Measurements from ENCODE around the gene ARRDC2. TPM values are rescaled to one million over a fixed set of nuclear protein-coding genes. Genes with fewer than 3 reads are reported as not detected.

The ARRDC2 gene
- total RNA-seq, 1 donor from 2014 or later: 3.3 TPM

DNA sequence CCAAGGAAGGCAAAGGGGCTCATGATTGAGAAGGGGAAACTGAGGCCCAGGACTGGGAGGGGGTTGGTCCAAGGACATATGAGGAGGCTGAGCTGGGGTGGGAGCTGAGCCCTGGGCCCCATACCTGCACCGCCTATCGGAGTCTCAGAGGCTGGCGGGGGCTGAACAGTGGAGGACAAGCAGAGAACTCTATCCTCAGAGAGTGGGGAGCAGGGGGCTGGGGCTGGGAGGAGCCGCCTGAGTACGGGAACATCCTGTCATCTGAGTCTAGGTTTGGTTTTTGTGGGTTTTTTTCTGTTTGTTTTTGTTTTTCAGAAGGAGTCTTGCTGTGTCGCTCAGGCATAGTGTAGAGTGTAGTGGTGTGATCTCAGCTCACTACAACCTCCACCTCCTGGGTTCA, 6.2 kb downstream of the ARRDC2 start:
- no peaks in the 10 kb centered on the region for H3K36me3 Mint-ChIP-seq (ENCODE audit: insufficient read depth)
- no peaks in the 10 kb centered on the region for H3K9me3 Mint-ChIP-seq (ENCODE audit: low read depth)

DNA sequence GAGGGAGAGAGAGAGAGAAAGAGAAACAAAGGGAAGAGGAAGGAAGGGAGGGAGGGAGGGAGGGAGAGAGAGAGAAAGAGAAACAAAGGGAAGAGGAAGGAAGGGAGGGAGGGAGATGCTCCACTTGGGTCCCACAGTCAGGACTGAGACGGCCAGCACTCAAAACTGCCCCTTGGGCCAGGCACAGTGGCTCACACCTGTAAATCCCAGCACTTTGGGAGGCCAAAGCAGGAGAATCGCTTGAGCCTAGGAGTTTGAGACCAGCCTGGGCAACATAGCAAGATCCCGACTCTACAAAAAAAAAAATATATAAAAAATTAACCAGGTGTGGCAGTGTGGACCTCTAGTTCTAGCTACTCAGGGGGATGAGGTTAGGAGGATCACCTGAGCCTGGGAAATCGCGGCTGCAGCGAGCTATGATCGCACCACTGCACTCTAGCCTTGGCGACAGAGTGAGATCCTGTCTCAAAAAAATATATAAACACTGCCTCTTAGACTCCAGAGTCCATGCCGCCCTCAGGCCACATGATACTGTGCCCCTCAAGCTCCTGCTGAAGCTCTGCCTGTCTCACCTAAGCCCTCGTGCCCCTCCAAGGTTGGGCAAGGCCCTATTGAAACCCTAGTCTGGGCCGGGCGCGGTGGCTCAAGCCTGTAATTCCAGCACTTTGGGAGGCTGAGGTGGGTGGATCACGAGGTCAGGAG, 8.4 kb downstream of the ARRDC2 start:
- H3K27ac Mint-ChIP-seq: no peak overlapping the region

More for the DNA sequence above, 6.2 kb downstream of the ARRDC2 start:
- H3K27ac Mint-ChIP-seq: no peak overlapping the region
- no peak for TF ChIP-seq CTCF (IDR thresholded peaks at IDR 0.05; ENCODE audit: unreplicated experiment)
- no peak overlapping the region for H3K4me3 Mint-ChIP-seq (ENCODE audit: low read depth)
- no peak for DNase-seq (ENCODE audit: low spot score, unreplicated experiment)
- peaks cover 9% of the 10 kb centered on the region for H3K4me1 Mint-ChIP-seq (ENCODE audit: low read depth)
- no peaks in the 10 kb centered on the region for H3K27me3 Mint-ChIP-seq

DNA sequence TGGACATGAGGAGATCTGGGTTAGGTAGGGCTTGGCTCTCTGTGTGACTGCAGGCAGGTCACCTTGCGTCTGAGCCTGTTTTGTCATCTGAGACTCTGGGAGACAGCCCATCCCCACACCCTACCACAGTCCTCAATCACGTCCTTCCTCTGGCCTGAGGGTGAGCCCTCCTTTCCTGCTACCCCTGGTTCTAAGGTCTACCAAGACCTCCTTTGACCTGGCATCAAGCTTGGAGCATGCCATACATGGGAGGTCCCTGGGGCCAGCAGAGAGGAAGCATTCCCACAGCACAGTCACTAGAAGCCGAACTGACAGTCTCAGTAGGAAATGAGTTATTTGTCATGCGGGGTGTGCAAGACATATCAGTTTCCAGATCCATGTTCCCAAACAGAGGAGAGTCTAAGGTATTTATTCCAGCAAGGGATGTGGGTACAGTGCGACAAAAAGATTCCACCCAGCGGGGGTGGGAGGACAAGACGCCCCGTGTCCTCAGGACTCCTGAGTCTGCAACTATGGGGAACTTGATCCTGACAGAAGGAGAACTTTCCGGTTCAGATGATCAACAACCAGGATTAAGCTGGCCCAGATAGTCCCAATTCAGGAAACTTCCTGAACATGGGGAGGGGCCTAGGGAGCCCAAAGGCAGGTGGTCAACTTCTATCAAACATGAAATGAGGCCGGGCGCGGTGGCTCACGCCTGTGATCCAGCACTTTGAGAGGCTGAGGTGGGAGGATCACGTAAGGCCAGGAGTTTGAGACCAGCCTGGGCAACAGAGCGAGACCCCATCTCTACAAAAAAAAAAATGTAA, 9.5 kb downstream of the ARRDC2 start:
- Mint-ChIP-seq H3K36me3 (ENCODE audit: insufficient read depth) (no peaks in the 10 kb centered on the region), H3K4me3 (ENCODE audit: low read depth) (no peak overlapping the region), H3K27me3 (peaks cover 3% of the 10 kb centered on the region), H3K4me1 (ENCODE audit: low read depth) (peaks cover 9% of the 10 kb centered on the region), H3K27ac (no peak overlapping the region), H3K9me3 (ENCODE audit: low read depth) (no peaks in the 10 kb centered on the region)
- no peak for DNase-seq (ENCODE audit: low spot score, unreplicated experiment)
- no peak for TF ChIP-seq CTCF (IDR thresholded peaks at IDR 0.05; ENCODE audit: unreplicated experiment)

More for the DNA sequence above, 8.4 kb downstream of the ARRDC2 start:
- DNase-seq (ENCODE audit: low spot score, unreplicated experiment): no peak
- Mint-ChIP-seq H3K4me3 (ENCODE audit: low read depth) (no peak overlapping the region), H3K4me1 (ENCODE audit: low read depth) (peaks cover 9% of the 10 kb centered on the region), H3K36me3 (ENCODE audit: insufficient read depth) (no peaks in the 10 kb centered on the region), H3K27me3 (peaks cover 3% of the 10 kb centered on the region), H3K9me3 (ENCODE audit: low read depth) (no peaks in the 10 kb centered on the region)
- no peak for TF ChIP-seq CTCF (IDR thresholded peaks at IDR 0.05; ENCODE audit: unreplicated experiment)

- Mint-ChIP-seq H3K27ac (no peak overlapping the region), H3K4me3 (ENCODE audit: low read depth) (no peak overlapping the region), H3K36me3 (ENCODE audit: insufficient read depth) (no peaks in the 10 kb centered on the region), H3K27me3 (peaks cover 3% of the 10 kb centered on the region), H3K9me3 (ENCODE audit: low read depth) (no peaks in the 10 kb centered on the region), H3K4me1 (ENCODE audit: low read depth) (no peaks in the 10 kb centered on the region)
- TF ChIP-seq CTCF (IDR thresholded peaks at IDR 0.05; ENCODE audit: unreplicated experiment): no peak
- DNase-seq (ENCODE audit: low spot score, unreplicated experiment): no peak
Measured at GRCh38 chr19:18020212-18021085, 12.5 kb downstream of the ARRDC2 start.

Data from progenitor cell of endocrine pancreas (in vitro differentiated cells).